Left ventricle myocardium inferior (tissue), 1 donor: ENCODE data around the gene APOE. TPM values are rescaled to one million over a fixed set of nuclear protein-coding genes. Genes with fewer than 3 reads are reported as not detected.

Experiments
- DNase-seq: peaks from one replicate; pipeline ENCODE4 v3.0.0-alpha.2; 2020
- H3K27ac ChIP-seq: fragments of 200-600 bp; replicated peaks from 2 replicates; pipeline ENCODE4 v1.8.0; 2021
- H3K27me3 ChIP-seq: fragments of 200-600 bp; 2 replicates; pipeline ENCODE4 v1.8.0; 2021; ENCODE audit warnings: low read depth
- H3K36me3 ChIP-seq: fragments of 200-600 bp; 2 replicates; pipeline ENCODE4 v1.8.0; 2021
- H3K4me1 ChIP-seq: fragments of 200-600 bp; 2 replicates; pipeline ENCODE4 v1.8.0; 2021
- H3K4me3 ChIP-seq: fragments of 200-600 bp; 2 replicates; pipeline ENCODE4 v1.8.0; 2021; ENCODE audit warnings: mild to moderate bottlenecking, moderate library complexity
- H3K9me3 ChIP-seq: fragments of 200-600 bp; replicated peaks from 2 replicates; pipeline ENCODE4 v1.8.0; 2021
- intact Hi-C: fragments of 100-400 bp; cut with micrococcal nuclease; formaldehyde crosslinking; loops from one replicate; pipeline ENCODE4 v1.11.0; 2022
- total RNA-seq: library from RNA; stranded (reverse); fragmentation: NEBNext Ultra II Directional; extraction: Animal tissue kit (Norgen Biotek cat#: 25700); gene quantifications from one replicate; pipeline ENCODE4 v1.2.1, GENCODE V29; 2021
- TF ChIP-seq, protein P1 (sequence below): fragments of 200-600 bp; IDR thresholded peaks from 2 replicates; pipeline ENCODE4 v1.8.0; 2021; ENCODE audit warnings: antibody characterized with exemption, mild to moderate bottlenecking, borderline replicate concordance
- donor health status: DM: no; HTN: yes; CAD: no; lungs with severe emphysema.

APOE gene
- total RNA-seq, 1 donor from 2014 or later, result 24.1 TPM

GRCh38 chr19:44865196-44865767, 40.3 kb upstream of the APOE start:
- TF ChIP-seq, protein P1, sequence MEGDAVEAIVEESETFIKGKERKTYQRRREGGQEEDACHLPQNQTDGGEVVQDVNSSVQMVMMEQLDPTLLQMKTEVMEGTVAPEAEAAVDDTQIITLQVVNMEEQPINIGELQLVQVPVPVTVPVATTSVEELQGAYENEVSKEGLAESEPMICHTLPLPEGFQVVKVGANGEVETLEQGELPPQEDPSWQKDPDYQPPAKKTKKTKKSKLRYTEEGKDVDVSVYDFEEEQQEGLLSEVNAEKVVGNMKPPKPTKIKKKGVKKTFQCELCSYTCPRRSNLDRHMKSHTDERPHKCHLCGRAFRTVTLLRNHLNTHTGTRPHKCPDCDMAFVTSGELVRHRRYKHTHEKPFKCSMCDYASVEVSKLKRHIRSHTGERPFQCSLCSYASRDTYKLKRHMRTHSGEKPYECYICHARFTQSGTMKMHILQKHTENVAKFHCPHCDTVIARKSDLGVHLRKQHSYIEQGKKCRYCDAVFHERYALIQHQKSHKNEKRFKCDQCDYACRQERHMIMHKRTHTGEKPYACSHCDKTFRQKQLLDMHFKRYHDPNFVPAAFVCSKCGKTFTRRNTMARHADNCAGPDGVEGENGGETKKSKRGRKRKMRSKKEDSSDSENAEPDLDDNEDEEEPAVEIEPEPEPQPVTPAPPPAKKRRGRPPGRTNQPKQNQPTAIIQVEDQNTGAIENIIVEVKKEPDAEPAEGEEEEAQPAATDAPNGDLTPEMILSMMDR, result no peak
- H3K27ac ChIP-seq, result no peak overlapping the region

GRCh38 chr19:44866664-44867063, 38.9 kb upstream of the APOE start:
- H3K27ac ChIP-seq, result no peak overlapping the region
- no peak for DNase-seq
- H3K36me3 ChIP-seq, result peaks cover 38% of the 10 kb centered on the region
- intact Hi-C loops, result no loop called here
- H3K27me3 ChIP-seq, result no peaks in the 10 kb centered on the region
- TF ChIP-seq, protein P1, result no peak
- H3K9me3 ChIP-seq, result no peaks in the 10 kb centered on the region
- peaks cover 53% of the 10 kb centered on the region for H3K4me1 ChIP-seq
- H3K4me3 ChIP-seq, result no peak overlapping the region

More at GRCh38 chr19:44865196-44865767, 40.3 kb upstream of the APOE start:
- Histone ChIP-seq H3K4me1 (peaks cover 48% of the 10 kb centered on the region), H3K36me3 (peaks cover 34% of the 10 kb centered on the region), H3K4me3 (no peak overlapping the region), H3K27me3 (no peaks in the 10 kb centered on the region), H3K9me3 (no peaks in the 10 kb centered on the region)
- DNase-seq, result no peak
- intact Hi-C loops, result no loop called here

GRCh38 chr19:44867578-44867977, 38.0 kb upstream of the APOE start:
- Histone ChIP-seq H3K27ac (peak overlapping the region; percentile 82), H3K4me3 (no peak overlapping the region), H3K27me3 (no peaks in the 10 kb centered on the region), H3K9me3 (no peaks in the 10 kb centered on the region), H3K36me3 (peaks cover 46% of the 10 kb centered on the region), H3K4me1 (peaks cover 61% of the 10 kb centered on the region)
- DNase-seq, result no peak
- TF ChIP-seq, protein P1, result no peak
- intact Hi-C loops, result no loop called here

DNA sequence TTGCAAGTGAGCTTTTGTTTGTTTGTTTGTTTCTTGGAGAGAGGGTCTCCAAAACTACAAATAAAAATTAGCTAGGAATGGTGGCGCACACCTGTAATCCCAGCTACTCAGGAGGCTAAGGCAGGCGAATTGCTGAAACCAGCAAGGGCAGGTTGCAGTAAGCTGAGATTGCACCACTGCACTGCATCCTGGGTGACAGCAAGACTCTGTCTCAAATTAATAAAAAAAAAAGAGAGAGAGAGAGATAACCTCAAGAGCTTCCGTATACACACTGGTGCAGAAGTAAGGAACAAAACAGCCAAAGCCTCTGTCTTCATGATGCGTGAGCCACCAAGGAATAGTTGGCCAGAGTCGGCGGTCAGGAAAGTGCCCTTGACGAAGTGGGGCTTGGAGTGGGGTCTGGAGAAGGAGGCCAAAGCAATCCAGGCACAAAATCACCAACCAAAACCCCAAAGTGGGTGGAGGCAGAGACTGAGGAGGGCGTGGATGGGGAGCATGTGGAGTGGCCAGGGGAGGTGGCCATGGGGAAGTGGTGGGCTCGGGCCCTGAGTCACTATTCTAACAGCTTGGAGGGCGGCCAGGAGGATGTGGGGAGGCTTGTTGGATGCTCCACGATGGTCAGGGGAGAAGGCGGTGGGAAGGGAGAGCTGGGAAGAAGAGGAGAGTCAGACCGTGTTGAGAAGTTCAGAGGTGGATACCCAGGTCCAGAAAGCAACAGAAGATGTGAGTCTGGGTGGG, 35.7 kb upstream of the APOE start:
- intact Hi-C loops, result no loop called here
- Histone ChIP-seq H3K27me3 (no peaks in the 10 kb centered on the region), H3K9me3 (no peaks in the 10 kb centered on the region), H3K4me3 (no peak overlapping the region), H3K4me1 (peaks cover 70% of the 10 kb centered on the region), H3K27ac (peak overlapping the region; percentile 82), H3K36me3 (peaks cover 68% of the 10 kb centered on the region)
- TF ChIP-seq, protein P1, result no peak
- no peak for DNase-seq

DNA sequence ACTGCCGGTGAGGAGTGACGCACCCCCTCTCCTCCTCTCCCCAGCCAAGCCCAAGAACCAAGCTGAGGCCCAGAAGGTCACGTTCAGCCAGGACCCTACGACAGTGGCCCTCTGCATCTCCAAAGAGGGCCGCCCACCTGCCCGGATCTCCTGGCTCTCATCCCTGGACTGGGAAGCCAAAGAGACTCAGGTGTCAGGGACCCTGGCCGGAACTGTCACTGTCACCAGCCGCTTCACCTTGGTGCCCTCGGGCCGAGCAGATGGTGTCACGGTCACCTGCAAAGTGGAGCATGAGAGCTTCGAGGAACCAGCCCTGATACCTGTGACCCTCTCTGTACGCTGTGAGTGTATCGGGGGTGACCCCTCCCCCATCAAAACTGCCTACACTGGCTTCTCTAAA, 33.8 kb upstream of the APOE start:
- Histone ChIP-seq H3K9me3 (no peaks in the 10 kb centered on the region), H3K4me3 (no peak overlapping the region), H3K36me3 (peaks cover 70% of the 10 kb centered on the region), H3K4me1 (peaks cover 77% of the 10 kb centered on the region), H3K27me3 (no peaks in the 10 kb centered on the region), H3K27ac (peak overlapping the region; percentile 82)
- intact Hi-C loops, result no loop called here
- no peak for DNase-seq
- TF ChIP-seq, protein P1, result no peak
